SK-N-SH treated with all-trans-retinoic acid at 6 μM for 48 hours (cell line): ENCODE data around the gene PHLDA1.

Experiments
- ATAC-seq: fragments of 200-7000 bp; cut with Tn5 transposase; 3 replicates; pipeline ENCODE4 v1.9.1; 2020; ENCODE audit warnings: mild to moderate bottlenecking, moderate library complexity
- ARNTL ChIP-seq: fragments of 450-650 bp; formaldehyde crosslinking; IDR thresholded peaks from 2 replicates; pipeline ENCODE4 v1.5.0; 2020; ENCODE audit warnings: low read depth, mild to moderate bottlenecking, moderate library complexity, borderline replicate concordance
- BACH2 ChIP-seq: fragments of 250-450 bp; sonication (Bioruptor Pico); IDR thresholded peaks from 2 replicates; pipeline ENCODE4 v1.9.0; 2021; ENCODE audit warnings: mild to moderate bottlenecking, borderline replicate concordance
- CSDC2 ChIP-seq: fragments of 250-450 bp; sonication (Bioruptor Pico); IDR thresholded peaks from 2 replicates; pipeline ENCODE4 v1.5.0; 2020; ENCODE audit warnings: mild to moderate bottlenecking, moderate library complexity
- ESRRG ChIP-seq: fragments of 250-450 bp; sonication (Bioruptor Pico); IDR thresholded peaks from 2 replicates; pipeline ENCODE4 v1.6.1; 2021; ENCODE audit warnings: mild to moderate bottlenecking
- GLIS3 ChIP-seq: fragments of 250-450 bp; sonication (Bioruptor Pico); IDR thresholded peaks from 2 replicates; pipeline ENCODE4 v1.5.0; 2020; ENCODE audit warnings: mild to moderate bottlenecking, moderate library complexity
- ISL1 ChIP-seq: fragments of 250-450 bp; sonication (Bioruptor Pico); IDR thresholded peaks from 2 replicates; pipeline ENCODE4 v2.1.2; 2022; ENCODE audit warnings: mild to moderate bottlenecking, moderate library complexity
- OSR1 ChIP-seq: fragments of 250-450 bp; sonication (Bioruptor Pico); IDR thresholded peaks from 2 replicates; pipeline ENCODE4 v1.8.0; 2022; ENCODE audit warnings: moderate library complexity, mild to moderate bottlenecking, inconsistent platforms
- PPARA ChIP-seq: fragments of 250-450 bp; sonication (Bioruptor Pico); IDR thresholded peaks from 2 replicates; pipeline ENCODE4 v1.5.0; 2020; ENCODE audit warnings: mild to moderate bottlenecking, borderline replicate concordance
- RARB ChIP-seq: fragments of 250-450 bp; sonication (Bioruptor Pico); IDR thresholded peaks from 2 replicates; pipeline ENCODE4 v1.8.0; 2021; ENCODE audit warnings: mild to moderate bottlenecking, moderate library complexity
- SNAI2 ChIP-seq: fragments of 250-450 bp; sonication (Bioruptor Pico); IDR thresholded peaks from 2 replicates; pipeline ENCODE4 v1.5.0; 2020; ENCODE audit warnings: mild to moderate bottlenecking, moderate library complexity
- TCF4 ChIP-seq: fragments of 250-450 bp; sonication (Bioruptor Pico); IDR thresholded peaks from 2 replicates; pipeline ENCODE4 v1.8.0; 2021; ENCODE audit warnings: mild to moderate bottlenecking, moderate library complexity, borderline replicate concordance
- TOX ChIP-seq: fragments of 250-450 bp; sonication (Bioruptor Pico); IDR thresholded peaks from 2 replicates; pipeline ENCODE4 v1.8.0; 2021; ENCODE audit warnings: mild to moderate bottlenecking, moderate library complexity, borderline replicate concordance
- ZC3H10 ChIP-seq: fragments of 250-450 bp; sonication (Bioruptor Pico); IDR thresholded peaks from 2 replicates; pipeline ENCODE4 v1.5.1; 2021; ENCODE audit warnings: mild to moderate bottlenecking, moderate library complexity
- ZFP3 ChIP-seq: fragments of 250-450 bp; sonication (Bioruptor Pico); IDR thresholded peaks from 2 replicates; pipeline ENCODE4 v1.5.0; 2020; ENCODE audit warnings: mild to moderate bottlenecking, moderate library complexity
- ZFP30 ChIP-seq: fragments of 450-650 bp; formaldehyde crosslinking; IDR thresholded peaks from 2 replicates; pipeline ENCODE4 v1.5.0; 2022; ENCODE audit warnings: mild to moderate bottlenecking, moderate library complexity
- ZNF565 ChIP-seq: fragments of 450-650 bp; formaldehyde crosslinking; conservative IDR thresholded peaks from 2 replicates; pipeline ENCODE4 v1.5.0; 2020; ENCODE audit warnings: low read depth, mild to moderate bottlenecking, moderate library complexity
- ZNF70 ChIP-seq: fragments of 450-650 bp; formaldehyde crosslinking; IDR thresholded peaks from 2 replicates; pipeline ENCODE4 v1.5.0; 2020; ENCODE audit warnings: mild to moderate bottlenecking, moderate library complexity
- ZNF8 ChIP-seq: fragments of 450-650 bp; formaldehyde crosslinking; IDR thresholded peaks from 2 replicates; pipeline ENCODE4 v1.5.0; 2020; ENCODE audit warnings: mild to moderate bottlenecking, moderate library complexity
- TF ChIP-seq, protein P1 (sequence below): fragments of 250-450 bp; sonication (Bioruptor Pico); IDR thresholded peaks from 2 replicates; pipeline ENCODE4 v1.5.0; 2020; ENCODE audit warnings: mild to moderate bottlenecking, moderate library complexity
- TF ChIP-seq, protein P2 (sequence below): fragments of 250-450 bp; sonication (Bioruptor Pico); IDR thresholded peaks from 2 replicates; pipeline ENCODE4 v1.5.1; 2021; ENCODE audit warnings: mild to moderate bottlenecking, moderate library complexity
- TF ChIP-seq, protein P3 (sequence below): fragments of 250-450 bp; sonication (Bioruptor Pico); IDR thresholded peaks from 2 replicates; pipeline ENCODE4 v1.8.0; 2020; ENCODE audit warnings: mild to moderate bottlenecking, moderate library complexity, borderline replicate concordance
- TF ChIP-seq, protein P4 (sequence below): fragments of 250-450 bp; sonication (Bioruptor Pico); IDR thresholded peaks from 2 replicates; pipeline ENCODE4 v1.8.0; 2021; ENCODE audit warnings: low read depth, mild to moderate bottlenecking, moderate library complexity, borderline replicate concordance
- TF ChIP-seq, protein P5 (sequence below): fragments of 250-450 bp; sonication (Bioruptor Pico); IDR thresholded peaks from 2 replicates; pipeline ENCODE4 v1.5.1; 2020; ENCODE audit warnings: low read depth, mild to moderate bottlenecking, moderate library complexity

Gene PHLDA1

DNA sequence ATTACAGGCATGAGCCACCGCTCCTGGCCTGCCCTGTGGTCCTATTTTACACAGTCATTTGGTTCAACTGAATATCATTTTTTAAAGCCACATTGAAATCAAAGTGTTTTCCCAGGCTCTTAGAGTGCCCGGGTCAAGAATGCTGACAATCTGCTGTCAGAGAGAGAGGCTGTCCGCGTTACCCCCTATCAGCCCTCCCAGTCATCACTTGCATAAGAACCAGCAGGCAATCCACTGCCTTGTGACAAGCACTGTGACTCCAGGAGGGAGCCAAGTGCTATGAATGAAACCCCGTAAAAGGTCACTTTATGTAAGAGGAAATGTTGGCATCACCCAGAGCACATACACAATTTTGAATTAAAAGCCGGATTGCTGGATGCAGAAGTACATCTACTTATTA, 13.5 kb downstream of the PHLDA1 start:
- ATAC-seq, result no peak
- TF ChIP-seq, protein P1, sequence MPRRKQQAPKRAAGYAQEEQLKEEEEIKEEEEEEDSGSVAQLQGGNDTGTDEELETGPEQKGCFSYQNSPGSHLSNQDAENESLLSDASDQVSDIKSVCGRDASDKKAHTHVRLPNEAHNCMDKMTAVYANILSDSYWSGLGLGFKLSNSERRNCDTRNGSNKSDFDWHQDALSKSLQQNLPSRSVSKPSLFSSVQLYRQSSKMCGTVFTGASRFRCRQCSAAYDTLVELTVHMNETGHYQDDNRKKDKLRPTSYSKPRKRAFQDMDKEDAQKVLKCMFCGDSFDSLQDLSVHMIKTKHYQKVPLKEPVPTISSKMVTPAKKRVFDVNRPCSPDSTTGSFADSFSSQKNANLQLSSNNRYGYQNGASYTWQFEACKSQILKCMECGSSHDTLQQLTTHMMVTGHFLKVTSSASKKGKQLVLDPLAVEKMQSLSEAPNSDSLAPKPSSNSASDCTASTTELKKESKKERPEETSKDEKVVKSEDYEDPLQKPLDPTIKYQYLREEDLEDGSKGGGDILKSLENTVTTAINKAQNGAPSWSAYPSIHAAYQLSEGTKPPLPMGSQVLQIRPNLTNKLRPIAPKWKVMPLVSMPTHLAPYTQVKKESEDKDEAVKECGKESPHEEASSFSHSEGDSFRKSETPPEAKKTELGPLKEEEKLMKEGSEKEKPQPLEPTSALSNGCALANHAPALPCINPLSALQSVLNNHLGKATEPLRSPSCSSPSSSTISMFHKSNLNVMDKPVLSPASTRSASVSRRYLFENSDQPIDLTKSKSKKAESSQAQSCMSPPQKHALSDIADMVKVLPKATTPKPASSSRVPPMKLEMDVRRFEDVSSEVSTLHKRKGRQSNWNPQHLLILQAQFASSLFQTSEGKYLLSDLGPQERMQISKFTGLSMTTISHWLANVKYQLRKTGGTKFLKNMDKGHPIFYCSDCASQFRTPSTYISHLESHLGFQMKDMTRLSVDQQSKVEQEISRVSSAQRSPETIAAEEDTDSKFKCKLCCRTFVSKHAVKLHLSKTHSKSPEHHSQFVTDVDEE, result no peak
- TF ChIP-seq ZNF70 (CRISPR knock-in tag) (no peak), CSDC2 (CRISPR knock-in tag) (no peak), ZNF8 (CRISPR knock-in tag) (no peak), RARB (no peak), PPARA (no peak), ESRRG (no peak), OSR1 (CRISPR knock-in tag) (no peak), BACH2 (CRISPR knock-in tag) (no peak), ZNF565 (CRISPR knock-in tag) (no peak), ARNTL (CRISPR knock-in tag) (no peak), TCF4 (CRISPR knock-in tag) (no peak), TOX (CRISPR knock-in tag) (no peak), ZFP3 (CRISPR knock-in tag) (no peak), ZFP30 (no peak)
- TF ChIP-seq, protein P2, sequence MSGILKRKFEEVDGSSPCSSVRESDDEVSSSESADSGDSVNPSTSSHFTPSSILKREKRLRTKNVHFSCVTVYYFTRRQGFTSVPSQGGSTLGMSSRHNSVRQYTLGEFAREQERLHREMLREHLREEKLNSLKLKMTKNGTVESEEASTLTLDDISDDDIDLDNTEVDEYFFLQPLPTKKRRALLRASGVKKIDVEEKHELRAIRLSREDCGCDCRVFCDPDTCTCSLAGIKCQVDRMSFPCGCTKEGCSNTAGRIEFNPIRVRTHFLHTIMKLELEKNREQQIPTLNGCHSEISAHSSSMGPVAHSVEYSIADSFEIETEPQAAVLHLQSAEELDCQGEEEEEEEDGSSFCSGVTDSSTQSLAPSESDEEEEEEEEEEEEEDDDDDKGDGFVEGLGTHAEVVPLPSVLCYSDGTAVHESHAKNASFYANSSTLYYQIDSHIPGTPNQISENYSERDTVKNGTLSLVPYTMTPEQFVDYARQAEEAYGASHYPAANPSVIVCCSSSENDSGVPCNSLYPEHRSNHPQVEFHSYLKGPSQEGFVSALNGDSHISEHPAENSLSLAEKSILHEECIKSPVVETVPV, result no peak
- TF ChIP-seq, protein P3, sequence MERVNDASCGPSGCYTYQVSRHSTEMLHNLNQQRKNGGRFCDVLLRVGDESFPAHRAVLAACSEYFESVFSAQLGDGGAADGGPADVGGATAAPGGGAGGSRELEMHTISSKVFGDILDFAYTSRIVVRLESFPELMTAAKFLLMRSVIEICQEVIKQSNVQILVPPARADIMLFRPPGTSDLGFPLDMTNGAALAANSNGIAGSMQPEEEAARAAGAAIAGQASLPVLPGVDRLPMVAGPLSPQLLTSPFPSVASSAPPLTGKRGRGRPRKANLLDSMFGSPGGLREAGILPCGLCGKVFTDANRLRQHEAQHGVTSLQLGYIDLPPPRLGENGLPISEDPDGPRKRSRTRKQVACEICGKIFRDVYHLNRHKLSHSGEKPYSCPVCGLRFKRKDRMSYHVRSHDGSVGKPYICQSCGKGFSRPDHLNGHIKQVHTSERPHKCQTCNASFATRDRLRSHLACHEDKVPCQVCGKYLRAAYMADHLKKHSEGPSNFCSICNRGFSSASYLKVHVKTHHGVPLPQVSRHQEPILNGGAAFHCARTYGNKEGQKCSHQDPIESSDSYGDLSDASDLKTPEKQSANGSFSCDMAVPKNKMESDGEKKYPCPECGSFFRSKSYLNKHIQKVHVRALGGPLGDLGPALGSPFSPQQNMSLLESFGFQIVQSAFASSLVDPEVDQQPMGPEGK, result no peak
- TF ChIP-seq, protein P4, sequence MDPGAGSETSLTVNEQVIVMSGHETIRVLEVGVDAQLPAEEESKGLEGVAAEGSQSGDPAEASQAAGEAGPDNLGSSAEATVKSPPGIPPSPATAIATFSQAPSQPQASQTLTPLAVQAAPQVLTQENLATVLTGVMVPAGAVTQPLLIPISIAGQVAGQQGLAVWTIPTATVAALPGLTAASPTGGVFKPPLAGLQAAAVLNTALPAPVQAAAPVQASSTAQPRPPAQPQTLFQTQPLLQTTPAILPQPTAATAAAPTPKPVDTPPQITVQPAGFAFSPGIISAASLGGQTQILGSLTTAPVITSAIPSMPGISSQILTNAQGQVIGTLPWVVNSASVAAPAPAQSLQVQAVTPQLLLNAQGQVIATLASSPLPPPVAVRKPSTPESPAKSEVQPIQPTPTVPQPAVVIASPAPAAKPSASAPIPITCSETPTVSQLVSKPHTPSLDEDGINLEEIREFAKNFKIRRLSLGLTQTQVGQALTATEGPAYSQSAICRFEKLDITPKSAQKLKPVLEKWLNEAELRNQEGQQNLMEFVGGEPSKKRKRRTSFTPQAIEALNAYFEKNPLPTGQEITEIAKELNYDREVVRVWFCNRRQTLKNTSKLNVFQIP (CRISPR knock-in tag), result no peak

DNA sequence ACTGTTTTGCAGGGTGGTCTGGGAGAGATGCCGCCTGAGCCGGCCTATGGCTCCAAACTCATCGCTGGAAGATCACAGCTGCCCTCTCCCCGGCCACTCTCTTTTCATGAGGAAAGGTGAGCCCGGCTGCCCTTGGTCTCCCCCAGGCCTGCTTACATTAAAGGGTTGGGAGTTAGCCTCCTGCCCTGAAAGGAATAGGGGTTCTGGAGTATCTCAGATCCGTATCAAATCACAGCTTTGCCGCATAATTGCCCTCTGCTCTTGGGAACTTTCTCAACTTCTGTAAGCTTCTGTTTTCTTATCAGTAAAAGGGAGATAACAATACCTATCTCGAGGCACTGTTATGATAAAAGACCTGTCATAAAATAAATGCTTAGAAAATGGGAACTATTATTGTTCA, 17.6 kb downstream of the PHLDA1 start:
- TF ChIP-seq PPARA (no peak), ZNF8 (CRISPR knock-in tag) (no peak), BACH2 (CRISPR knock-in tag) (no peak), ZNF70 (CRISPR knock-in tag) (no peak), SNAI2 (CRISPR knock-in tag) (no peak), ZNF565 (CRISPR knock-in tag) (no peak), ISL1 (CRISPR knock-in tag) (peak; percentile 91), ESRRG (0 out of 2 replicates have a peak, but pooled peaks have one; percentile 4), ARNTL (CRISPR knock-in tag) (no peak), CSDC2 (CRISPR knock-in tag) (no peak), GLIS3 (CRISPR knock-in tag) (peak; percentile 59; the same call in 1 of the 2 replicates), TCF4 (CRISPR knock-in tag) (peak; percentile 95), ZFP30 (no peak), TOX (CRISPR knock-in tag) (no peak), ZFP3 (CRISPR knock-in tag) (no peak), ZC3H10 (no peak), OSR1 (CRISPR knock-in tag) (no peak)
- TF ChIP-seq, protein P3, result peak; percentile 77
- TF ChIP-seq, protein P1, result peak; percentile 70; the same call in 1 of the 2 replicates
- TF ChIP-seq, protein P5, sequence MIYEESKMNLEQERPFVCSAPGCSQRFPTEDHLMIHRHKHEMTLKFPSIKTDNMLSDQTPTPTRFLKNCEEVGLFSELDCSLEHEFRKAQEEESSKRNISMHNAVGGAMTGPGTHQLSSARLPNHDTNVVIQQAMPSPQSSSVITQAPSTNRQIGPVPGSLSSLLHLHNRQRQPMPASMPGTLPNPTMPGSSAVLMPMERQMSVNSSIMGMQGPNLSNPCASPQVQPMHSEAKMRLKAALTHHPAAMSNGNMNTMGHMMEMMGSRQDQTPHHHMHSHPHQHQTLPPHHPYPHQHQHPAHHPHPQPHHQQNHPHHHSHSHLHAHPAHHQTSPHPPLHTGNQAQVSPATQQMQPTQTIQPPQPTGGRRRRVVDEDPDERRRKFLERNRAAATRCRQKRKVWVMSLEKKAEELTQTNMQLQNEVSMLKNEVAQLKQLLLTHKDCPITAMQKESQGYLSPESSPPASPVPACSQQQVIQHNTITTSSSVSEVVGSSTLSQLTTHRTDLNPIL (CRISPR knock-in tag), result no peak
- TF ChIP-seq, all 23 proteins: peak for 6
- no peak; the same call in 2 of the 3 replicates for ATAC-seq
